Duodenal mucosa (tissue), 2 donors: Measurements from ENCODE around the gene FLII.

Source experiments
- H3K27ac ChIP-seq: one replicate; pipeline ENCODE4 v1.7.0; 2013; ENCODE audit warnings: low read depth, low read length
- H3K27me3 ChIP-seq, 2 donors: one replicate each; pipeline ENCODE4 v1.7.0; 2013; ENCODE audit warnings: low read length in 2 of 2, control low read depth in 1 of 2; ENCODE audit not compliant: insufficient read depth in 2 of 2, control insufficient read depth in 1 of 2
- H3K36me3 ChIP-seq, 2 donors: one replicate each; pipeline ENCODE4 v1.7.0; 2013; ENCODE audit warnings: low read length in 2 of 2, control low read depth in 1 of 2; ENCODE audit not compliant: insufficient read depth in 2 of 2, control insufficient read depth in 1 of 2
- H3K4me1 ChIP-seq, 2 donors: one replicate each; pipeline ENCODE4 v1.7.0; 2013; ENCODE audit warnings: low read length in 2 of 2, control low read depth in 1 of 2; ENCODE audit not compliant: insufficient read depth in 2 of 2, control insufficient read depth in 1 of 2
- H3K4me3 ChIP-seq, 2 donors: one replicate each; pipeline ENCODE4 v1.7.0; 2013; ENCODE audit warnings: low read length in 2 of 2, low read depth in 1 of 2
- H3K9ac ChIP-seq, 2 donors: one replicate each; pipeline ENCODE4 v1.7.0; 2013; ENCODE audit warnings: low read length in 2 of 2, low read depth in 1 of 2
- H3K9me3 ChIP-seq, 2 donors: one replicate each; pipeline ENCODE4 v1.7.0; 2013; ENCODE audit warnings: low read length in 2 of 2, control low read depth in 1 of 2; ENCODE audit not compliant: control insufficient read depth in 1 of 2

The FLII gene

GRCh38 chr17:18278867-18279266 lies 20.3 kb upstream of the FLII start:
- H3K27me3 ChIP-seq, result no peaks in the 10 kb centered on the region
- peaks cover 40 to 79% of the 10 kb centered on the region in 2 donors for H3K36me3 ChIP-seq
- H3K9me3 ChIP-seq, result no peaks in the 10 kb centered on the region

GRCh38 chr17:18277076-18277475 lies 18.5 kb upstream of the FLII start:
- Histone ChIP-seq H3K36me3 (peaks cover 33 to 71% of the 10 kb centered on the region in 2 donors), H3K9me3 (no peaks in the 10 kb centered on the region), H3K9ac (no peak overlapping the region), H3K4me1 (no peaks in the 10 kb centered on the region), H3K27me3 (no peaks in the 10 kb centered on the region), H3K4me3 (no peak overlapping the region), H3K27ac (no peak overlapping the region)

More at GRCh38 chr17:18278867-18279266, 20.3 kb upstream of the FLII start:
- Histone ChIP-seq H3K4me1 (no peaks in the 10 kb centered on the region), H3K4me3 (no peak overlapping the region), H3K9ac (no peak overlapping the region), H3K27ac (no peak overlapping the region)

- H3K4me1 ChIP-seq, result no peaks in the 10 kb centered on the region
- no peak overlapping the region for H3K27ac ChIP-seq
- H3K9ac ChIP-seq, result no peak overlapping the region
- H3K27me3 ChIP-seq, result no peaks in the 10 kb centered on the region
- no peaks in the 10 kb centered on the region for H3K9me3 ChIP-seq
- H3K4me3 ChIP-seq, result no peak overlapping the region
- peaks cover 14 to 19% of the 10 kb centered on the region in 2 donors for H3K36me3 ChIP-seq
Observed at GRCh38 chr17:18270046-18270931, 11.8 kb upstream of the FLII start.

- no peak overlapping the region for H3K27ac ChIP-seq
- no peak overlapping the region for H3K4me3 ChIP-seq
- no peaks in the 10 kb centered on the region for H3K9me3 ChIP-seq
- peaks cover 18 to 26% of the 10 kb centered on the region in 2 donors for H3K36me3 ChIP-seq
- no peaks in the 10 kb centered on the region for H3K4me1 ChIP-seq
- H3K9ac ChIP-seq, result no peak overlapping the region
- H3K27me3 ChIP-seq, result no peaks in the 10 kb centered on the region
Observed at GRCh38 chr17:18267927-18268711, 9.6 kb upstream of the FLII start.

GRCh38 chr17:18267366-18267765 lies 8.8 kb upstream of the FLII start:
- Histone ChIP-seq H3K36me3 (peaks cover 16 to 27% of the 10 kb centered on the region in 2 donors), H3K27me3 (no peaks in the 10 kb centered on the region), H3K9me3 (no peaks in the 10 kb centered on the region), H3K27ac (no peak overlapping the region), H3K4me1 (peaks cover under 1 to 1% of the 10 kb centered on the region in 2 donors), H3K9ac (no peak overlapping the region), H3K4me3 (no peak overlapping the region)

GRCh38 chr17:18263885-18264682 lies 5.5 kb upstream of the FLII start:
- Histone ChIP-seq H3K27me3 (no peaks in the 10 kb centered on the region), H3K4me1 (peaks cover 20 to 21% of the 10 kb centered on the region in 2 donors), H3K9ac (no peak overlapping the region), H3K4me3 (no peak overlapping the region), H3K27ac (no peak overlapping the region), H3K9me3 (no peaks in the 10 kb centered on the region), H3K36me3 (peaks cover 16 to 27% of the 10 kb centered on the region in 2 donors)

- peaks cover 22 to 27% of the 10 kb centered on the region in 2 donors for H3K4me1 ChIP-seq
- H3K27me3 ChIP-seq, result no peaks in the 10 kb centered on the region
- H3K4me3 ChIP-seq, result no peak overlapping the region
- H3K9ac ChIP-seq, result no peak overlapping the region
- no peaks in the 10 kb centered on the region for H3K9me3 ChIP-seq
- no peak overlapping the region for H3K27ac ChIP-seq
- H3K36me3 ChIP-seq, result peaks cover 16 to 27% of the 10 kb centered on the region in 2 donors
Observed at GRCh38 chr17:18262641-18263040, 4.1 kb upstream of the FLII start.

- Histone ChIP-seq H3K27me3 (no peaks in the 10 kb centered on the region), H3K4me3 (no peak overlapping the region), H3K9me3 (no peaks in the 10 kb centered on the region), H3K4me1 (peaks cover 27 to 32% of the 10 kb centered on the region in 2 donors), H3K36me3 (peaks cover 16 to 27% of the 10 kb centered on the region in 2 donors), H3K27ac (no peak overlapping the region), H3K9ac (peak overlapping the region; percentile 75 to 83)
Observed at GRCh38 chr17:18262111-18262510, 3.6 kb upstream of the FLII start.

- peak overlapping the region; percentile 75 to 82 for H3K4me3 ChIP-seq
- H3K27ac ChIP-seq, result peak overlapping the region; percentile 82
- peaks cover 32 to 37% of the 10 kb centered on the region in 2 donors for H3K4me1 ChIP-seq
- no peaks in the 10 kb centered on the region for H3K27me3 ChIP-seq
- peak overlapping the region; percentile 75 to 83 for H3K9ac ChIP-seq
- H3K9me3 ChIP-seq, result no peaks in the 10 kb centered on the region
- peaks cover 16 to 27% of the 10 kb centered on the region in 2 donors for H3K36me3 ChIP-seq
Observed at GRCh38 chr17:18261659-18262058, 3.1 kb upstream of the FLII start.
